HCT116 (cell line): Measurements from ENCODE around the gene ARID2. TPM values are rescaled to one million over a fixed set of nuclear protein-coding genes. Genes with fewer than 3 reads are reported as not detected.

Experiments used
- ATAC-seq: fragments of 200-7000 bp; cut with Tn5 transposase; 2 replicates; pipeline ENCODE4 v1.9.1; 2020; ENCODE audit warnings: mild to moderate bottlenecking, moderate library complexity
- BruUV-seq: library from RNA; stranded (reverse); fragments of 400-500 nt; replicated peaks from 2 replicates; lab custom pipeline; 2021; lab: Mats Ljungman, UMichigan
- CTCF ChIA-PET: fragments of 300-600 bp; sonication (Branson Sonifier 250); formaldehyde crosslinking; loops from one replicate; lab custom pipeline; 2021; ENCODE audit warnings: antibody characterized with exemption; lab: Charles Lee
- POLR2A ChIA-PET: fragments of 300-600, 350-600 bp; sonication (Branson Sonifier 250); formaldehyde crosslinking; loops from one replicate; lab custom pipeline; 2021; ENCODE audit warnings: antibody characterized with exemption; lab: Charles Lee
- RAD21 ChIA-PET, 2 experiments: fragments of 300-600 bp; sonication (Branson Sonifier 250); formaldehyde crosslinking; loops; one replicate each; lab custom pipeline; 2023; ENCODE audit warnings: low total read pairs in 2 of 2; ENCODE audit not compliant: uncharacterized antibody in 2 of 2, unreplicated experiment in 2 of 2, low non-redundant PET in 1 of 2; lab: Charles Lee
- DNase-seq: peaks from one replicate; pipeline ENCODE4 v3.0.0-alpha.2; 2010; ENCODE audit warnings: low read depth, low spot score
- H2AFZ ChIP-seq: fragments of 200-600 bp; shearing (Covaris generic), sonication (generic); 2 replicates; pipeline ENCODE4 v1.6.1; 2017; ENCODE audit warnings: low read depth, mixed run types, mixed read lengths, antibody characterized with exemption, low read length; ENCODE audit not compliant: poor library complexity, severe bottlenecking
- H3K27ac ChIP-seq: 2 replicates; pipeline ENCODE4 v1.5.1; 2012; ENCODE audit warnings: low read depth, low read length
- H3K27me3 ChIP-seq: fragments of 200-600 bp; sonication (generic); 2 replicates; pipeline ENCODE4 v1.6.1; 2016; ENCODE audit warnings: mixed run types, low read length, mixed read lengths; ENCODE audit not compliant: insufficient read depth
- H3K36me3 ChIP-seq, 2 experiments: fragments of 200-500 bp in 1 of 2; fragments of 200-600 bp in 1 of 2; sonication (Bioruptor generic) in 1 of 2; sonication (generic) in 1 of 2; 2 replicates each; pipeline versions ENCODE4 v1.5.1 to v1.6.1; 2014 to 2016; ENCODE audit warnings: low read length in 2 of 2, inconsistent platforms in 1 of 2, mixed read lengths in 1 of 2, mixed run types in 1 of 2; ENCODE audit not compliant: insufficient read depth in 2 of 2, control insufficient read depth in 1 of 2
- H3K4me1 ChIP-seq, 2 experiments: fragments of 200-600 bp in 1 of 2; sonication (generic) in 1 of 2; 2 replicates each; pipeline versions ENCODE4 v1.5.1 to v1.6.1; 2012 to 2017; ENCODE audit warnings: low read length in 2 of 2, inconsistent platforms in 1 of 2, mild to moderate bottlenecking in 1 of 2, mixed read lengths in 1 of 2, mixed run types in 1 of 2, moderate library complexity in 1 of 2; ENCODE audit not compliant: insufficient read depth in 2 of 2, control insufficient read depth in 1 of 2
- H3K4me2 ChIP-seq: fragments of 200-600 bp; sonication (generic); 2 replicates; pipeline ENCODE4 v1.6.1; 2017; ENCODE audit warnings: mixed run types, low read length, mixed read lengths
- H3K4me3 ChIP-seq, 2 experiments: fragments of 200-600 bp in 1 of 2; sonication (generic) in 1 of 2; replicated peaks in 1 of 2; 2 replicates each; pipeline ENCODE4 v1.5.1; 2011 to 2016; ENCODE audit warnings: low read length in 2 of 2, control low read depth in 1 of 2, low read depth in 1 of 2, mild to moderate bottlenecking in 1 of 2, mixed read lengths in 1 of 2, mixed run types in 1 of 2
- H3K79me2 ChIP-seq: fragments of 200-600 bp; sonication (generic); 2 replicates; pipeline ENCODE4 v1.6.1; 2017; ENCODE audit warnings: mild to moderate bottlenecking, mixed run types, low read length, moderate library complexity, mixed read lengths; ENCODE audit not compliant: insufficient read depth
- H3K9ac ChIP-seq: fragments of 200-600 bp; sonication (generic); 2 replicates; pipeline ENCODE4 v1.6.1; 2016; ENCODE audit warnings: low read length, mixed read lengths
- H3K9me2 ChIP-seq: fragments of 200-600 bp; sonication (generic), shearing (Covaris generic); 2 replicates; pipeline ENCODE4 v1.6.1; 2017; ENCODE audit warnings: mixed run types, mild to moderate bottlenecking, moderate library complexity; ENCODE audit not compliant: insufficient read depth
- H3K9me3 ChIP-seq, 2 experiments: fragments of 200-500 bp in 1 of 2; fragments of 200-600 bp in 1 of 2; sonication (Bioruptor generic) in 1 of 2; sonication (generic) in 1 of 2; 2 replicates each; pipeline ENCODE4 v1.6.1; 2014 to 2017; ENCODE audit warnings: low read length in 2 of 2, mixed read lengths in 2 of 2, inconsistent platforms in 1 of 2, low read depth in 1 of 2, mild to moderate bottlenecking in 1 of 2, mixed run types in 1 of 2, moderate library complexity in 1 of 2; ENCODE audit not compliant: control insufficient read depth in 1 of 2, insufficient read depth in 1 of 2
- H4K20me1 ChIP-seq: fragments of 200-600 bp; sonication (generic), shearing (Covaris generic); 2 replicates; pipeline ENCODE4 v1.6.1; 2017; ENCODE audit warnings: mixed run types, mild to moderate bottlenecking, moderate library complexity; ENCODE audit not compliant: insufficient read depth
- ATF3 ChIP-seq: IDR thresholded peaks from 2 replicates; pipeline ENCODE4 v1.6.1; 2012
- CBX3 ChIP-seq: IDR thresholded peaks from 2 replicates; pipeline ENCODE4 v1.6.1; 2012; ENCODE audit warnings: low read depth
- CEBPB ChIP-seq: IDR thresholded peaks from 2 replicates; pipeline ENCODE4 v1.6.1; 2012; ENCODE audit warnings: low read depth
- CTCF ChIP-seq, 3 experiments: fragments of 200-600 bp in 1 of 3; sonication (generic) in 1 of 3; IDR thresholded peaks in 2 of 3; conservative IDR thresholded peaks in 1 of 3; 2 replicates each; pipeline ENCODE4 v1.5.1; 2012 to 2017; ENCODE audit warnings: low read depth in 2 of 3, low read length in 2 of 3, antibody characterized with exemption in 1 of 3, borderline replicate concordance in 1 of 3, control low read depth in 1 of 3, mild to moderate bottlenecking in 1 of 3, mixed read lengths in 1 of 3, mixed run types in 1 of 3, moderate library complexity in 1 of 3; ENCODE audit not compliant: insufficient read depth in 1 of 3
- EGR1 ChIP-seq: IDR thresholded peaks from 2 replicates; pipeline ENCODE4 v1.6.1; 2012; ENCODE audit warnings: low read depth
- FOSL1 ChIP-seq: IDR thresholded peaks from 2 replicates; pipeline ENCODE4 v1.6.1; 2012; ENCODE audit warnings: low read depth
- JUND ChIP-seq: IDR thresholded peaks from 2 replicates; pipeline ENCODE4 v1.6.1; 2012
- POLR2A ChIP-seq: IDR thresholded peaks from 2 replicates; pipeline ENCODE4 v1.7.0; 2011; ENCODE audit warnings: borderline replicate concordance; ENCODE audit not compliant: insufficient read depth, insufficient read length; ENCODE audit errors: extremely low read depth
- RAD21 ChIP-seq: IDR thresholded peaks from 2 replicates; pipeline ENCODE4 v1.6.1; 2012; ENCODE audit warnings: low read depth, mild to moderate bottlenecking
- SP1 ChIP-seq: IDR thresholded peaks from 2 replicates; pipeline ENCODE4 v1.6.1; 2012; ENCODE audit warnings: low read depth
- TCF7L2 ChIP-seq: IDR thresholded peaks from 2 replicates; pipeline ENCODE4 v1.7.0; 2011; ENCODE audit warnings: borderline replicate concordance, inconsistent platforms; ENCODE audit not compliant: insufficient read depth, insufficient read length; ENCODE audit errors: extremely low read depth
- YY1 ChIP-seq: IDR thresholded peaks from 2 replicates; pipeline ENCODE4 v1.6.1; 2011; ENCODE audit warnings: low read length, low read depth, moderate library complexity, mild to moderate bottlenecking; ENCODE audit not compliant: insufficient replicate concordance; ENCODE audit errors: extremely low read depth
- intact Hi-C: fragments of 100-400 bp; cut with micrococcal nuclease; formaldehyde crosslinking; loops from 2 replicates; pipeline ENCODE4 v1.10.0; 2022
- total RNA-seq: library from RNA; stranded (reverse); gene quantifications from one replicate; pipeline ENCODE4 v1.2.1, GENCODE V29; 2021; ENCODE audit not compliant: unreplicated experiment

ARID2 gene
- total RNA-seq, 1 experiment from 2014 or later: 30.5 TPM

- H2AFZ ChIP-seq: no peak overlapping the region
- no peaks in the 10 kb centered on the region for H3K9me3 ChIP-seq
- intact Hi-C loops: loop anchor here (10.0 kb wide), 1 partner anchor 222 kb away; no protein-coding TSS in a partner anchor
- DNase-seq: peak; percentile 19
- CTCF ChIA-PET: interaction anchor here (0.6 to 1.5 kb wide), 14 partner anchors 10 to 592 kb away, joined by 3 to 18 read pairs (median 4); partner anchors contain the start of gene ARID2
- H3K79me2 ChIP-seq: peaks cover 94% of the 10 kb centered on the region
- no peak overlapping the region for H3K27ac ChIP-seq
- H3K36me3 ChIP-seq: no peaks in the 10 kb centered on the region
- H3K4me1 ChIP-seq: no peaks in the 10 kb centered on the region; a peak in 1 of 4 replicates
- RAD21 ChIA-PET: interaction anchor here in 1 of 2 experiments (1.0 kb wide), 1 partner anchor 219 kb away, joined by 3 read pairs; no protein-coding TSS in a partner anchor
- H3K4me3 ChIP-seq: no peak overlapping the region
- ATAC-seq: peak; percentile 75
- no peak overlapping the region for H3K4me2 ChIP-seq
- TF ChIP-seq EGR1: no peak
- TF ChIP-seq JUND: no peak
- no peak for TF ChIP-seq CEBPB
- peak; percentile 56 for TF ChIP-seq RAD21
- TF ChIP-seq YY1: no peak
- no peak for TF ChIP-seq SP1
- TF ChIP-seq CBX3: no peak
- no peak for TF ChIP-seq FOSL1
- TF ChIP-seq POLR2A: no peak
- TF ChIP-seq CTCF (IDR thresholded peaks at IDR 0.05 in 2 of 3, conservative IDR thresholded peaks at IDR 0.05 in 1 of 3; ENCODE audit: borderline replicate concordance in 1 of 3, insufficient read depth in 1 of 3, low read depth in 2 of 3, low read length in 2 of 3): peak in 2 of 3 experiments; percentile 66 to 74; a peak in 4 of 6 replicates
- no peak for TF ChIP-seq ATF3
- TF ChIP-seq TCF7L2: no peak
- no peaks in the 10 kb centered on the region for H3K9me2 ChIP-seq
- H3K9ac ChIP-seq: no peak overlapping the region
- POLR2A ChIA-PET: no interaction called here
- H3K27me3 ChIP-seq: no peaks in the 10 kb centered on the region
- BruUV-seq: no TSS peak
- peaks cover 9% of the 10 kb centered on the region; the same call in 1 of the 2 replicates for H4K20me1 ChIP-seq
Measured at GRCh38 chr12:45762185-45763110, 32.9 kb downstream of the ARID2 start.
